H9 (cell line): ENCODE data around the gene ACBD3. TPM values are rescaled to one million over a fixed set of nuclear protein-coding genes. Genes with fewer than 3 reads are reported as not detected.

Experiments used
- DNase-seq: peaks from one replicate; pipeline ENCODE4 v3.0.0-alpha.2; 2017
- H2AFZ ChIP-seq: one replicate; pipeline ENCODE4 v1.6.1; 2013; ENCODE audit warnings: mild to moderate bottlenecking, low read length, control low read depth, moderate library complexity
- H2AK5ac ChIP-seq: 2 replicates; pipeline ENCODE4 v1.6.1; 2013; ENCODE audit warnings: low read length, control low read depth, mixed read lengths; ENCODE audit not compliant: insufficient read length
- H2BK120ac ChIP-seq: one replicate; pipeline ENCODE4 v1.6.1; 2013; ENCODE audit warnings: low read depth, mild to moderate bottlenecking, low read length, control low read depth, inconsistent platforms; ENCODE audit not compliant: poor library complexity, severe bottlenecking
- H2BK12ac ChIP-seq: 2 replicates; pipeline ENCODE4 v1.6.1; 2013; ENCODE audit warnings: low read length, control low read depth, mixed read lengths, low read depth; ENCODE audit not compliant: insufficient read length
- H2BK15ac ChIP-seq: 2 replicates; pipeline ENCODE4 v1.6.1; 2013; ENCODE audit warnings: low read depth, low read length, control low read depth
- H2BK20ac ChIP-seq: one replicate; pipeline ENCODE4 v1.6.1; 2013; ENCODE audit warnings: low read depth, mild to moderate bottlenecking, low read length, control low read depth, inconsistent platforms; ENCODE audit not compliant: poor library complexity, severe bottlenecking
- H2BK5ac ChIP-seq: 2 replicates; pipeline ENCODE4 v1.6.1; 2013; ENCODE audit warnings: low read length, control low read depth, mixed read lengths; ENCODE audit not compliant: insufficient read length
- H3K14ac ChIP-seq: 2 replicates; pipeline ENCODE4 v1.6.1; 2013; ENCODE audit warnings: low read length, control low read depth; ENCODE audit not compliant: insufficient read depth
- H3K18ac ChIP-seq: 2 replicates; pipeline ENCODE4 v1.6.1; 2013; ENCODE audit warnings: low read depth, mild to moderate bottlenecking, mixed read lengths, low read length, control low read depth; ENCODE audit not compliant: insufficient read length
- H3K23ac ChIP-seq: 2 replicates; pipeline ENCODE4 v1.6.1; 2013; ENCODE audit warnings: low read length, control low read depth, mixed read lengths, low read depth; ENCODE audit not compliant: insufficient read length
- H3K23me2 ChIP-seq: 2 replicates; pipeline ENCODE4 v1.6.1; 2013; ENCODE audit warnings: low read depth, mild to moderate bottlenecking, mixed read lengths, low read length, control low read depth; ENCODE audit not compliant: insufficient read length, poor library complexity, severe bottlenecking
- H3K27ac ChIP-seq: 2 replicates; pipeline ENCODE4 v1.5.1; 2013; ENCODE audit warnings: low read length, control low read depth, mixed read lengths, low read depth; ENCODE audit not compliant: insufficient read length
- H3K27me3 ChIP-seq: 2 replicates; pipeline ENCODE4 v1.6.1; 2013; ENCODE audit warnings: low read length, control low read depth, inconsistent platforms; ENCODE audit not compliant: insufficient read depth
- H3K4ac ChIP-seq: 2 replicates; pipeline ENCODE4 v1.6.1; 2013; ENCODE audit warnings: low read depth, mild to moderate bottlenecking, control low read depth, inconsistent platforms, low read length, moderate library complexity
- H3K4me1 ChIP-seq: 2 replicates; pipeline ENCODE4 v1.6.1; 2013; ENCODE audit warnings: low read length, control low read depth, inconsistent platforms; ENCODE audit not compliant: insufficient read depth
- H3K4me2 ChIP-seq: 2 replicates; pipeline ENCODE4 v1.6.1; 2013; ENCODE audit warnings: low read length, control low read depth, mixed read lengths; ENCODE audit not compliant: insufficient read length, insufficient read depth
- H3K56ac ChIP-seq: 2 replicates; pipeline ENCODE4 v1.6.1; 2013; ENCODE audit warnings: low read depth, mild to moderate bottlenecking, mixed read lengths, low read length, control low read depth; ENCODE audit not compliant: insufficient read length
- H3K79me1 ChIP-seq: 2 replicates; pipeline ENCODE4 v1.6.1; 2013; ENCODE audit warnings: low read depth, mild to moderate bottlenecking, moderate library complexity, low read length, control low read depth, inconsistent platforms; ENCODE audit not compliant: insufficient read depth, poor library complexity, severe bottlenecking
- H3K79me2 ChIP-seq: 2 replicates; pipeline ENCODE4 v1.6.1; 2013; ENCODE audit warnings: low read length, control low read depth, inconsistent platforms; ENCODE audit not compliant: insufficient read depth
- H3K9ac ChIP-seq: 2 replicates; pipeline ENCODE4 v1.6.1; 2013; ENCODE audit warnings: low read length, control low read depth, mixed read lengths; ENCODE audit not compliant: insufficient read length; ENCODE audit errors: extremely low read depth
- H3K9me3 ChIP-seq: one replicate; pipeline ENCODE4 v1.6.1; 2013; ENCODE audit warnings: low read depth, low read length, inconsistent platforms; ENCODE audit not compliant: control insufficient read depth
- H3T11ph ChIP-seq: one replicate; pipeline ENCODE4 v1.6.1; 2013; ENCODE audit warnings: mild to moderate bottlenecking, low read length, control low read depth, inconsistent platforms
- H4K20me1 ChIP-seq: one replicate; pipeline ENCODE4 v1.6.1; 2013; ENCODE audit not compliant: control insufficient read depth, insufficient read length, insufficient read depth
- H4K5ac ChIP-seq: 2 replicates; pipeline ENCODE4 v1.6.1; 2013; ENCODE audit warnings: low read depth, mild to moderate bottlenecking, mixed read lengths, low read length, control low read depth; ENCODE audit not compliant: insufficient read length
- H4K8ac ChIP-seq: replicated peaks from 2 replicates; pipeline ENCODE4 v1.6.1; 2013; ENCODE audit warnings: low read length, control low read depth, mixed read lengths, low read depth; ENCODE audit not compliant: insufficient read length
- H4K91ac ChIP-seq: 2 replicates; pipeline ENCODE4 v1.6.1; 2013; ENCODE audit warnings: low read depth, mild to moderate bottlenecking, moderate library complexity, mixed read lengths, low read length, control low read depth; ENCODE audit not compliant: insufficient read length
- H3K27ac Mint-ChIP-seq, 3 experiments: 2 replicates in 2 of 3; 3 replicates in 1 of 3; pipeline ENCODE4 v1.8.0; 2020 to 2021; ENCODE audit warnings: mixed read lengths in 3 of 3, mild to moderate bottlenecking in 1 of 3, moderate library complexity in 1 of 3
- H3K27me3 Mint-ChIP-seq: 2 replicates; pipeline ENCODE4 v1.8.0; 2021; ENCODE audit warnings: low read depth, mild to moderate bottlenecking, moderate library complexity, mixed read lengths
- H3K36me3 Mint-ChIP-seq, 3 experiments: 2 replicates in 2 of 3; 3 replicates in 1 of 3; pipeline ENCODE4 v1.8.0; 2020 to 2021; ENCODE audit warnings: low read depth in 3 of 3, mixed read lengths in 3 of 3; ENCODE audit not compliant: insufficient read depth in 1 of 3
- H3K4me1 Mint-ChIP-seq, 2 experiments: 2 replicates each; pipeline ENCODE4 v1.8.0; 2020; ENCODE audit warnings: mixed read lengths in 2 of 2
- H3K4me3 Mint-ChIP-seq, 2 experiments: 2 replicates in 1 of 2; 3 replicates in 1 of 2; pipeline ENCODE4 v1.8.0; 2020 to 2021; ENCODE audit warnings: mild to moderate bottlenecking in 2 of 2, mixed read lengths in 2 of 2, moderate library complexity in 1 of 2
- H3K9me3 Mint-ChIP-seq, 2 experiments: 2 replicates in 1 of 2; 3 replicates in 1 of 2; pipeline ENCODE4 v1.8.0; 2020; ENCODE audit warnings: mild to moderate bottlenecking in 2 of 2, mixed read lengths in 2 of 2, moderate library complexity in 1 of 2
- CTCF ChIP-seq: fragments of 200-600 bp; sonication (generic); conservative IDR thresholded peaks from 3 replicates; pipeline ENCODE4 v1.8.0; 2021; ENCODE audit warnings: antibody characterized with exemption, mild to moderate bottlenecking
- WGBS: extraction: QIAGEN DNeasy Blood & Tissue Kit; methylation state at CpG from one replicate; pipeline ENCODE4 v1.1.7; 2013; ENCODE audit warnings: missing lambda C conversion rate, low lambda C conversion rate, mixed read lengths; ENCODE audit not compliant: insufficient read length; ENCODE audit errors: extremely low coverage; 5-methylcytosine and 5-hydroxymethylcytosine counted together
- total RNA-seq: library from RNA; stranded (reverse); gene quantifications from 2 replicates; pipeline ENCODE4 v1.2.1, GENCODE V29; 2021

Gene ACBD3
- total RNA-seq, 1 experiment from 2014 or later, result 30.8 TPM

- H3K4me1 ChIP-seq, result no peaks in the 10 kb centered on the region; the same call in 1 of the 2 replicates
- Mint-ChIP-seq H3K36me3 (no peaks in the 10 kb centered on the region), H3K27ac (no peak overlapping the region), H3K9me3 (no peaks in the 10 kb centered on the region), H3K27me3 (peaks cover 8% of the 10 kb centered on the region), H3K4me1 (peaks cover 9 to 16% of the 10 kb centered on the region in 2 experiments), H3K4me3 (no peak overlapping the region)
- H2BK120ac ChIP-seq, result no peak overlapping the region
- H2AK5ac ChIP-seq, result no peak overlapping the region
- no peak for DNase-seq
- H2BK12ac ChIP-seq, result no peak overlapping the region
- H4K20me1 ChIP-seq, result no peaks in the 10 kb centered on the region
- no peak overlapping the region for H3K27ac ChIP-seq
- H4K5ac ChIP-seq, result no peak overlapping the region
- TF ChIP-seq CTCF, result no peak
- H2BK5ac ChIP-seq, result no peak overlapping the region
- no peak overlapping the region; the same call in 1 of the 2 replicates for H3K14ac ChIP-seq
- H4K8ac ChIP-seq, result no peak overlapping the region
- no peak overlapping the region for H3K4ac ChIP-seq
- H3T11ph ChIP-seq, result no peak overlapping the region
- no peak overlapping the region for H4K91ac ChIP-seq
- no CpG with 5 or more reads among the region's 4 CpGs for WGBS
- H2AFZ ChIP-seq, result no peak overlapping the region
- H3K23me2 ChIP-seq, result no peaks in the 10 kb centered on the region
- H2BK15ac ChIP-seq, result no peak overlapping the region
- H3K27me3 ChIP-seq, result no peaks in the 10 kb centered on the region; the same call in 1 of the 2 replicates
- H3K9me3 ChIP-seq, result no peaks in the 10 kb centered on the region
- H3K23ac ChIP-seq, result no peak overlapping the region
- no peak overlapping the region for H3K9ac ChIP-seq
- H3K79me2 ChIP-seq, result no peaks in the 10 kb centered on the region
- H3K4me2 ChIP-seq, result no peak overlapping the region
- H2BK20ac ChIP-seq, result no peak overlapping the region
- H3K79me1 ChIP-seq, result no peaks in the 10 kb centered on the region
- H3K56ac ChIP-seq, result no peak overlapping the region
- H3K18ac ChIP-seq, result no peak overlapping the region
These were observed 17.1 kb upstream of the ACBD3 start for GRCh38 chr1:226203655-226204054.
